Amygdala (tissue), 56 donors: ENCODE results near the gene CALML6.

Source experiments
- DNase-seq, 56 donors: peaks; one replicate each; lab custom pipeline; 2025; lab: John Stamatoyannopoulos, UW

Gene CALML6

DNA sequence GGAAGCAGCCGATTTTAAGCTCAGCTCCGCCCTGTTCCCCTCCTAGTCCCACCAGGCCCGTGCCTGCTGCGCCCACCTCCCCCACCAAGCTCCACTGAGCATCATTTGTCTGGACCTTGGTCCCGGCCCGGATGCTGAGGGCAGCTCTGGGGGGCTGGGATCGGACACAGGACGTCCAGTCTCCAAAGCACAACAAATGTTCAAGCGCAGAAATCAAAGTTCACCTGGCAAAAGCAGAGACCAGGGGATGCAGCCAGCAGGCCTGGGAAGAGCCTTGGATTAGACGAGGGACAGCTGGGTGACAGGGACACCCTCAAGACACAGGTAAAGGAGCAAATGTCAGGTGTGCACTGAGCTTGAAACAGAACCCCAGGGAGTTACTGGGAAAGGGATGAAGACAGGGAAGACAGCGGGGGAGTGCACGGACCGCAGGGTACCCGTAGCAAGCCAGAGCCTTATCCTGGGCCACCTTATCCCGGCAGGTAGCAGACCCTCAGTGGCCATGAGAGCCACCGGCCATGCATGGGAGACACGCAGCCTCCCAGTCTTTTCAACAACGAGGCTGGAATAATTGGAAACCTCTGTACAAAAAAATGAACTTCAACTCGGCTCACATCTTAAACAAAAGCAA lies 26.3 kb downstream of the CALML6 start:
- DNase-seq = no peak

- no peak for DNase-seq
Observed at GRCh38 chr1:1941868-1942752, 27.1 kb downstream of the CALML6 start.

DNA sequence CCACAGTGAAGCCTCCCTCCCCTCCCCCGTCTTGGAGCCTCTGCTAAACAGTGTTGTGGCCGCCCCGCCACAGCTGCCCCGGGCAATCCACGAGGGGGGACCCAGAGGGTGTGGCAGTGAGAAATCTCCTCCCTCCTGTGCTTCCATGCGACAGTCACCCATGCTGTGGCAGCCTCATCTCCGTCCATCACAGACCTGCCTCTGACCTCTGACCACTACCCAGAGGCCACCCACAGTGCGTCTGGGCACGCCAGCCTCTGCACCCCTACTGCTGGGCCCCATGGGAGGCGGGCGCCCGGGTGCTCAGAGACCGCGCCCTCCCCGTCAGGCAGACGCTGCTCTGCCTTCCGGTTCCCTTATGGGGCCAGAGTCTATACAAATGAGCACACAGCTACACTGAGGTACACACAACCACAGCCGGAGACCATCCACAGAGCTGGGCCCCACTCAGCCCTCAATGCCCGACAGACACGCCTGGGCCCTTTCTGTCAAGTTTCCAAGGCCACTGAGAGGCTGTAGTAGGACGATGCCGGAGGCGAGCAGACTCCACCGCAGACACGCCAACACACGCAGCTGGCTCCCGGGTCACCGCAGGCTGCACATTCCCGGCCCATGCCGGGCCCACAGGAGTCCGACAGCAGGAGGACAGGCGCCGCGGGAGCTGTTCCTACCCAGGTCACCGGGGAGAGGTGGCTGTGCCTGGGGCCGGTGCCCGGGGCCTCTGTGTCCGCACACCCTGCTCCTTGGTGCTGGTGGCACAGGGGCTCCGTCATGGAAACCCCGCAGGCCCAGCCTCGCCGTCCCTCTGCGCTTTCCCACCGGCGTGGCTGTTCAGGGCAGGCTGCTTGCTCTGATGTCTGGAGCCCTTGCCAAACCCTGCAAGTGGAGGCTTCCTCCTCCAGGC lies 27.9 kb downstream of the CALML6 start:
- DNase-seq = no peak

DNA sequence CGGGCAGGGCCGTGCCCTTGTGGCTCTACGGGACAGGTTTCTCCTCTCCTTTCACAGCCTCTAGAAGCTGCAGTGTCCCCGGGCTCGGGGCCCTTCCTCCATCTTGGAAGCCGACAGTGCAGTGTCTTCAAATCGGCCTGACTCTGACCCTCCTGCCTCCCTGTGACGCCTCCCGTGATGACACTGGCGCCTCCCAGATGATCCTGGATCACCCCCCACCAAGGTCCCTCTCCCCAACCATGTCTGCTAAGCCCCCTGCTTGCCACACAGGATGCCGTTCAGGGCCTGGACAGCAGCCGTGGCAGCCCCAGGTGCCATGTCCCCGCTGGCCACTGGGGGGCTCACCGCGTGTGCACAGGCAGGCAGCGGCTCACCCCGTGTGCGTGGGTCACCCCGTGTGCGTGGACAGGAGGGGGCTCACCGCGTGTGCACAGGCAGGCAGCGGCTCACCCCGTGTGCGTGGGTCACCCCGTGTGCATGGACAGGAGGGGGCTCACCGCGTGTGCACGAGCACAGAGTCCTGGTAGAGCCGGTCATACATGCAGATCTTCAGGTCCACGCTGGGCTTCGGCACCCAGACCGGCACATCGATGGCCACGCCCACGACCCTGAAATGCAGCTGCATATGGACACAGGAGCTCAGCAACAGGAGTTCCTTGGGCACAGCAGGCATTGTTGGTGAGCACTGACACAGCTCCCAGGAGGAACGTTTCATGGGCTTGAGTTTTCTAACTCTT lies 28.9 kb downstream of the CALML6 start:
- DNase-seq = peak in 22 of 56 donors; percentile 5 to 55 (median 26)

DNA sequence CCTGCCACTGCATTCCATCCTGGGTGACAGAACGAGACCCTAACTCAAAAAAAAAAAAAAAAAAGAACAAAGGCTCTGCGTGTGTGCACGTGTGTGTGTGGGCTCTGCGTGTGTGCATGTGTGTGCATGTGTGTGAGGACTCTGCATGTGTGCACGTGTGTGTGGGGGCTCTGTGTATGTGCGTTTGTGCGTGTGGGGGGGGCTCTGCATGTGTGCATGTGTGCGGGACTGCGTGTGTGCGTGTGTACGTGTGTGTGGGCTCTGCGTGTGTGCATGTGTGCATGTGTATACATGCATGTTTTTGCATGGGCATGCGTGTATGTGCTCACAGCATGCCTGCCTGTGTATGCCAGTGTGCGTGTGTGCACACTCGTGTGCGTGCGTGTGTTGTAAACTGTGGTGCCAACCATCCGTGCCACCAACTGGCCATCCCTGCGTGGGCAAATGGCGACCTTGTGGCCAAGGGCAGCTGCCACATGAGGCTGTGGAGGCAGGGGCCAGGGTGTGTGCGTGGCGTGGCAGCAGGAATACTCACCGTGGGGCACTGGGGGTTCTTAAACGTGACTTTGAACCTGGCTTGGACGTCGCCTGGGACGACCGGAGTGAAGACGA lies 30.8 kb downstream of the CALML6 start:
- DNase-seq = no peak

DNA sequence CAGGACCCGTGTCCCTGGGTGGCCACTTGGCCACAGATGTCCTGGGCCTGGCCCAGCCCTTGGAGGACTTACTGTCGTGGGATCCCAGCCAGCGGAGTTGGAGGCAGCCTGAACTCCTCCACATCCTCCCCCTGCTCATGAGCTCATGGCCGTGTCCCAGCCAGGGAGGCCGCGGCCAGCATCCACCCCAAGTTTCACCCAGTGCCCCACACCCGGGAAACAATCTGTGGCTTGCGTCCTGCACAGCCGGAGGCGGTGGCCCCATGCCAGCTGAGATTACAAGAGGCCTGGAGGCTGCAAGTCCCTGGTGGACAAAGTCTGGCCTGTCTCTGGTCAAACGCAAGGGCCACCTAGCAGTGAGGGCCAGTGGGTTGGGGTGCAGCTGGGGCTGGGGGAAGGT lies 31.5 kb downstream of the CALML6 start:
- peak in 15 of 56 donors; percentile 3 to 70 (median 33) for DNase-seq

DNA sequence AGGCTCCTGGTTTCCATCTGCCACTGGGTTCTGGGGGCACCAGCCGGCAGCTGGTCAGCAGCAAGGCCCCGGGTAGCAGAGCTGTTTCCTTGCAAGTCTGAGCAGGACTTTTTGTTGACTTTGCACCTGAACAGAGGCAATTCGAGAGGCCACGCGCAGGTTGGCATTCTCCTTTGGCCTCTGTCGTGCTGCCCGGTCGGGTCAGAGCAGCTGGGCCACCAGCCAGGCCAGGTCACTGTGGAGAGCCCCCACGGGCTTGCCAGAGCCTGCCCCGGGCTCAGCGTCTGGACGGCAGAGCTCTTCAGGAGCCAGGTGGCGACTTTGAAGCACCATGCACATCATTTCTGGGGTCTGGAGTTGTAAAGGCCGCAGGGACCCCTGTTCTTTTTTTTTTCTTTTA lies 32.4 kb downstream of the CALML6 start:
- DNase-seq = no peak

DNA sequence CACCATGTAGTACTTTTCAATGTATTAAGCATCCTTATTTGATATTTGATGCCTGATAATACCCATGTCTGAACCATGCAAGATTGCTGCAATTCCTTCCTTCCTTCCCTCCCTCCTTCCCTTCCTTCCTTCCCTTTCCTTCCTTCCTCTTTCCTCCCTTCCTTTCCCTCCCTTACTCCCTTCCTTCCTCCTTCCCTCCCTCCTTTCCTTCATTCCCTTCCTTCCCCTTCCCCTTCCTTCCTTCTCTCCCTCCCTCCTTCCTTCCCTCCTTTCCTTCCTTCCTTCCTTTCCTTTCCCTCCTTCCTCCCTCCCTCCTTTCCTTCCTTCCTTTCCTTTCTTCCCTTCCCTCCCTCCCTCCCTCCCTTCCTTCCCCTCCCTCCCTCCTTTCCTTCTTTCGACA lies 33.7 kb downstream of the CALML6 start:
- DNase-seq = no peak

DNA sequence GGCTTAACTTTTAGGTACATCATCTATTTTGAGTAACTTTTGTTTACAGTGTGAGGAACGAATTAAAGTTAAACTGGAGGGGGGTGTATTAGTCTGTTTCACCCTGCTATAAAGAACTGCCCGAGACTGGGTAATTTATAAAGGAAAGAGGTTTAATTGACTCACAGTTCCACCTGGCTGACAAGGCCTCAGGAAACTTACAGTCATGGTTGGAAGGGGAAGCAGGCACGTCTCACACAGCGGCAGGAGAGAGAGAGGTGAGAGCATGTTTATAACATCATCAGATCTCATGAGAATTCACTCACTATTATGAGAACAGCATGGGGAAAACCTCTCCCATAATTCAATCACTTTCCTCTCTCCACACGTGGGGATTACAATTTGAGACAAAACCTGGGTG lies 35.9 kb downstream of the CALML6 start:
- no peak for DNase-seq

GRCh38 chr1:1954015-1954414 lies 39.0 kb downstream of the CALML6 start:
- no peak for DNase-seq

DNA sequence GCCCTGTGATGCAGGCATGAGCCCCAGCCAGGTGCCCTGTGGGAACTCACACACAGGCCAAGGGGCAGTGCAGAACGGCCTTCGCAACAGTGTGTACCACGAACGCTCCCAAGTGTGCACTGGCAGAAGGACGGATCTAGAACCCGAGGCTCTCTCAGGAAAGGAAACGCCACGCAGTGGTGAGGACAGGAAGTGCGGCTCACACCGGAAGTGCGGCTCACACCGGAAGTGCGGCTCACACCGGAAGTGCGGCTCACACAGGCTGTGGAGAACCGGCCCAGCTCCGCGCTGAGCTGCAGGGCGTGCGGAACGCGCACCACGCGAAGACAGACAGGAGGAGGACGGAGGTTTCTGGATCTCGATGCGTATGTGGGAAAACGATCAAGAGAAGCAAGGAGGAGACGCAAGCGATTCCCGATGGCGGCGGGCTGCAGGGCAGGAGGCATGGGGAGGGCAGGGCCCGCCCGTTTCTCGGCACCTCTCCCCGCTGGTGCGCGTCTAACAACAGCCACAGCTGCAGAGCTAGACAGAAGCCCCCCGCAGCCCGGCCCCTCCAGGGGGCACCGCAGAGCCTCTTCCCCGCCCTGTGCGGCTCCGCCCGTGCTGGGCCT lies 39.9 kb downstream of the CALML6 start:
- no peak for DNase-seq

DNA sequence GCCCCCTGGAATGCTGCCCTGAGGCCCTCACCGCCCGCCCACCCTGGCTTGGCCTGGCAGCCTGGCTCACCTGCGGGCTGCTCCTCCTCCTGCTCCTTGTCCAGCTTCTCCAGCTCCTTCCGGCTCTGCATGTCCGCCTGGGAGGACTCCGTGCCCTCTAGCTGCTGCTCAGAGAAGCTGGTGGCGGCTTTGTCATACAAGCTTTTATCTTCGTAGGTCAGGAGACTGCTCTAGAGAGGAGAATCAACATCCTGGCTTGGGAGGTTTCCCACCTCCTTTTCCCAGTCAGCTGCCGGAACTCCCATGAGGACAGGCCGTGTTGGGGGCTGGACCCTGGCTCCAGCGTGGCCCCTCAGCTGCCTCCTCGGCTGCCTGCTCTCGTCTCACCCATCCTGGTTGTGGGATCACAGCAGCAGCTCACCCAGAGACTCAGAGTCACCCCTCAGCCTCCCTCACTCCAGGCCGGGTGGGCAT lies 40.6 kb downstream of the CALML6 start:
- DNase-seq = no peak

GRCh38 chr1:1956101-1956500 lies 41.0 kb downstream of the CALML6 start:
- no peak for DNase-seq

DNA sequence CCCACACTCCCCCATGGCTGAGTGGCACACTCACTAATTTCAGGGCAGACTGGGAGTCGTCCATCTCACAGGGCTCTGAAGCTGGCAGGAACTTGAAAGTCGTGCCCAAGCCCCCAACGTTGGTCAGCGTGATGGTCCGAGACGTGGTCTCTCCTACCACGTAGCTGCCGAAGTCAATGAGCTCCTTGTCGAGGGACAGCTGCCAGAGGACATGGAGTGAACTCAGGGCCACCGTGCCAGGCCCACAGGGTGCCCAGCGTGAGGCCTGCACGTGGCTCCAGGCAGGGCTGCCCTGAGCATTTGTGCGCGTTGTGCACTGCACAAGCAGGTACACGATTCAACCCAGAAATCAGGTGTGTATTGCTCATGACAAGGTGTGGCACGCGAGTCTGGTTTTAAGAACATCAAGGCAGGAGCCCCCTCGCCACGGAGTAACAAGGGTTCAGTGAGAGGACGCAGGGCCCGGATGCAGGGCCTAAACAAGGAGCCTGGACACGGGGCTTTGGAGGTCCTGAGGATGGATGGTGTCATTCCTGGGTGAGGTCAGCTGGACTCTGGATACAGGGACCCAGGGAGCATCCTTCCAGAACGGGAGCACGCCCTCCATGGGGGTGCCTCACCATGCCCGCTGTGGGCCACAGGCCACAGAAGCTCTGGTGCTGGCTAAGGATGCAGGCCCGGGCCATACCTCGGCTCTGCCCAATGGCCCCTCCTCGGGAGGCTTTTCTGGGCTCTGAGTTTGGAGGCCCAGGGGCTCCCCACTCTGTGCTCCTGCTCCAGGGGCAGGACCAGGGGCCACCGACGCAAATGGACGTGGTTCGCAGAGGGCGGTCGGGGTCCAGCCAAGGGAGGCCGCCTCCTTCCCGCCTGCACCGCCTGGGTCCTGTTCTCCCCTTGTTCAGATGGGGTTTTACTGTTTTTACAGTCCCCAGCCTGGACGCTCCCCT lies 41.8 kb downstream of the CALML6 start:
- DNase-seq = no peak

GRCh38 chr1:1957533-1957961 lies 42.5 kb downstream of the CALML6 start:
- no peak for DNase-seq

- no peak for DNase-seq
Observed at GRCh38 chr1:1958071-1958541, 43.0 kb downstream of the CALML6 start.

DNA sequence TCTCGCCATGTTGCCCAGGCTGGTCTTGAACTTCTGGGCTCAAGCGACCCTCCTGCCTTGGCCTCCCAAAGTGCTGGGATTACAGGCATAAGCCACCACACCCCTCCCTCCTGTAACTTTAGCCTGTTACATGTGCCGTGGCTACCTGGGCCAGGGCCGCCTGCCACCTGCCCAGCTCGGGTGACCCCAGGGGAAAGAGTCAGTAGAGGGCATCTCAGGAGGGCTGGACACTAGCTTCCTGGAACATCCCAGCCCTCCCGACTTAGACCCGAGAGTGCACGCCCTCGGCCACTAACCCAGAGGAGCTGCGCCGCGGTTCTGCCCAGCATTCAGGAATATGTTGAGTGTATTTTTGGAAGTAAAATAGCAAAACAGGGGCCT lies 44.4 kb downstream of the CALML6 start:
- no peak for DNase-seq
